Measurements from ENCODE around the gene RABGGTA. TPM values are rescaled to one million over a fixed set of nuclear protein-coding genes. Genes with fewer than 3 reads are reported as not detected.

Gene RABGGTA
- total RNA-seq, 4 donors from 2014 or later, result 20.9 to 32.8 (median 28.0) TPM

DNA sequence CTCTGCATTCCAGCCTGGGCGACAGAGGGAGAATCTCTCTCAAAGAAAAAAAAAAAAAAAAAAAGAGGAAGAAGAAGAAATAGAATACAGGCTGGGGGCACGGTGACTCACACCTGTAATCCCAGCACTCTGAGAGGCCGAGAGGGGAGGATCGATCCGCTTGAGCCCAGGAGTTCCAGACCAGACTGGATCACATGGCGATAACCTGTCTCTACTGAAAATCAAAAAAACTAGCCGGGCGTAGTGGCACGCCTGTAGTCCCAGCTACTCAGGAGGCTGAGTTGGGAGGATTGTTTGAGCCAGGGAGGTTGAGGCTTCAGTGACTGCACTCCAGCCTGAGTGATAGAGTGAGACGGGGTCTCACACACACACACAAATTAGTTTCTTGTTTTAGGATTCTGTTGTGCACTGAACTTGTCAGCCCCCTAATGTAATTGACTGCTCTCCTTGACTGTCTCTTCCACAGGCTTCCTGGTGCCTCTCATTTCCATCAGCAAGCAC, 28.0 kb downstream of the RABGGTA start:
- no peaks in the 10 kb centered on the region for H3K9me3 ChIP-seq
- intact Hi-C loops (cut with DNase I; ENCODE audit: low total_unique reads), result loop anchor here (2.0 kb wide), 3 partner anchors 49 to 187 kb away; partner anchors contain the start of genes LTB4R, LTB4R2 and TM9SF1
- no peak for DNase-seq

GRCh38 chr14:24241829-24242443, 29.5 kb downstream of the RABGGTA start:
- intact Hi-C loops (cut with DNase I; ENCODE audit: low total_unique reads) (loop anchor here (1.0 to 2.0 kb wide), 7 partner anchors 10 to 189 kb away; partner anchors contain the start of genes DHRS1, GMPR2, LTB4R and LTB4R2), in situ Hi-C loops (cut with MboI; ENCODE audit: low sequenced_read_pairs in 4 of 4) (loop anchor here (5.0 to 25.0 kb wide), 4 partner anchors 53 to 195 kb away; partner anchors contain the start of genes DHRS1 (in 3 of the 4), NOP9 (in 3 of the 4), CBLN3 (in 1 of the 4) and CIDEB (in 1 of the 4))
- peak overlapping the region; percentile 71 to 85 (median 82) for H3K4me3 ChIP-seq
- peaks cover 34 to 42% of the 10 kb centered on the region in 2 donors for H3K4me1 ChIP-seq
- DNase-seq (peak in 1 of 2 donors; percentile 86), ATAC-seq (peak; percentile 86 to 87)
- no peaks in the 10 kb centered on the region for H3K9me3 ChIP-seq
- peaks cover 0 to 40% of the 10 kb centered on the region in 2 donors for H3K36me3 ChIP-seq
- TF ChIP-seq CTCF (IDR thresholded peaks at IDR 0.05 in 4 of 5, conservative IDR thresholded peaks at IDR 0.05 in 1 of 5) (peak; percentile 71 to 85 (median 84)), POLR2A (IDR thresholded peaks at IDR 0.05) (no peak)
- no peaks in the 10 kb centered on the region for H3K27me3 ChIP-seq
- H3K27ac ChIP-seq, result peak overlapping the region; percentile 91 to 95 (median 94)

More for the DNA sequence above, 28.0 kb downstream of the RABGGTA start:
- H3K36me3 ChIP-seq, result peaks cover 0 to 28% of the 10 kb centered on the region in 2 donors
- peak overlapping the region; percentile 71 to 85 (median 82) for H3K4me3 ChIP-seq
- no peak for ATAC-seq
- H3K4me1 ChIP-seq, result peaks cover 23 to 28% of the 10 kb centered on the region in 2 donors
- in situ Hi-C loops (cut with MboI; ENCODE audit: low sequenced_read_pairs in 4 of 4), result loop anchor here (5.0 to 25.0 kb wide), 4 partner anchors 51 to 194 kb away; partner anchors contain the start of genes DHRS1 (in 3 of the 4), NOP9 (in 3 of the 4), CBLN3 (in 1 of the 4) and CIDEB (in 1 of the 4)
- TF ChIP-seq CTCF (IDR thresholded peaks at IDR 0.05 in 4 of 5, conservative IDR thresholded peaks at IDR 0.05 in 1 of 5) (no peak), POLR2A (IDR thresholded peaks at IDR 0.05) (no peak)
- peak overlapping the region; percentile 91 to 95 (median 94) for H3K27ac ChIP-seq
- H3K27me3 ChIP-seq, result no peaks in the 10 kb centered on the region

GRCh38 chr14:24240110-24240918, 31.1 kb downstream of the RABGGTA start:
- H3K4me1 ChIP-seq, result peaks cover 35 to 51% of the 10 kb centered on the region in 2 donors
- H3K9me3 ChIP-seq, result no peaks in the 10 kb centered on the region
- H3K27ac ChIP-seq, result peak overlapping the region; percentile 23 to 95 (median 93)
- intact Hi-C loops (cut with DNase I; ENCODE audit: low total_unique reads), result no loop called here
- ATAC-seq, result no peak
- H3K36me3 ChIP-seq, result peaks cover 0 to 52% of the 10 kb centered on the region in 2 donors
- in situ Hi-C loops (cut with MboI; ENCODE audit: low sequenced_read_pairs in 4 of 4), result loop anchor here (5.0 to 25.0 kb wide), 4 partner anchors 54 to 197 kb away; partner anchors contain the start of genes DHRS1 (in 3 of the 4), NOP9 (in 3 of the 4), CBLN3 (in 1 of the 4) and CIDEB (in 1 of the 4)
- no peak overlapping the region for H3K4me3 ChIP-seq
- TF ChIP-seq CTCF (IDR thresholded peaks at IDR 0.05 in 4 of 5, conservative IDR thresholded peaks at IDR 0.05 in 1 of 5) (no peak), POLR2A (IDR thresholded peaks at IDR 0.05) (no peak)
- no peaks in the 10 kb centered on the region for H3K27me3 ChIP-seq
- DNase-seq, result no peak

- intact Hi-C loops (cut with DNase I; ENCODE audit: low total_unique reads) (no loop called here), in situ Hi-C loops (cut with MboI; ENCODE audit: low sequenced_read_pairs in 4 of 4) (loop anchor here in 3 of 4 donors (10.0 to 25.0 kb wide), 2 partner anchors 196 to 199 kb away; partner anchors contain the start of genes CBLN3 (in 1 of the 3), KHNYN (in 1 of the 3) and SDR39U1 (in 1 of the 3))
- ATAC-seq (no peak), DNase-seq (no peak)
- Histone ChIP-seq H3K4me1 (peaks cover 46 to 65% of the 10 kb centered on the region in 2 donors), H3K27ac (peak overlapping the region in 2 of 4 donors; percentile 50 to 54), H3K36me3 (peaks cover 0 to 52% of the 10 kb centered on the region in 2 donors), H3K27me3 (no peaks in the 10 kb centered on the region), H3K4me3 (no peak overlapping the region), H3K9me3 (no peaks in the 10 kb centered on the region)
- TF ChIP-seq POLR2A (IDR thresholded peaks at IDR 0.05) (no peak), CTCF (IDR thresholded peaks at IDR 0.05 in 4 of 5, conservative IDR thresholded peaks at IDR 0.05 in 1 of 5) (no peak)
Observed at GRCh38 chr14:24238527-24239037, 32.8 kb downstream of the RABGGTA start.

Data from gastrocnemius medialis (tissue), 4 donors.